Thyroid gland (tissue), 4 donors: ENCODE measurements around the gene PACSIN1.

Experiments
- CTCF ChIP-seq, 6 experiments: fragments of 200-600 bp in 3 of 6; fragments of 450-650 bp in 3 of 6; sonication (generic) in 3 of 6; IDR thresholded peaks; one replicate each; pipeline ENCODE4 v1.5.1; 2016 to 2019; ENCODE audit warnings: antibody characterized with exemption in 6 of 6, mild to moderate bottlenecking in 2 of 6, inconsistent platforms in 1 of 6, moderate library complexity in 1 of 6
- POLR2A ChIP-seq, 2 donors: fragments of 450-650 bp; IDR thresholded peaks; one replicate each; pipeline ENCODE4 v1.6.1; 2017; ENCODE audit warnings: antibody characterized with exemption in 2 of 2, mild to moderate bottlenecking in 2 of 2, moderate library complexity in 1 of 2

GRCh38 chr6:34447910-34448309, 18.0 kb upstream of the PACSIN1 start:
- TF ChIP-seq CTCF (IDR thresholded peaks at IDR 0.05) (no peak), POLR2A (IDR thresholded peaks at IDR 0.05) (no peak)
